Stimulated activated memory B cell treated with anti-CD40 and anti-IgM and Interleukin-4, amounts not matched to agents 10 μg/mL and 1 μg/mL and 100 μg/mL, for 72 hours (primary cell): Measurements from ENCODE around the gene PIK3R4.

ENCODE experiments used
- ATAC-seq: fragments of 150-1000 bp; cut with Tn5 transposase; 2 replicates; pipeline ENCODE4 v1.10.0; 2021
- H3K27ac Mint-ChIP-seq: one replicate; pipeline ENCODE4 v1.8.0; 2022; ENCODE audit warnings: mild to moderate bottlenecking, mixed read lengths
- H3K27me3 Mint-ChIP-seq: one replicate; pipeline ENCODE4 v1.8.0; 2022; ENCODE audit warnings: mixed read lengths
- H3K36me3 Mint-ChIP-seq: one replicate; pipeline ENCODE4 v1.8.0; 2022; ENCODE audit warnings: mixed read lengths
- H3K4me1 Mint-ChIP-seq: one replicate; pipeline ENCODE4 v1.8.0; 2022; ENCODE audit warnings: mixed read lengths
- H3K4me3 Mint-ChIP-seq: one replicate; pipeline ENCODE4 v1.8.0; 2022; ENCODE audit warnings: mild to moderate bottlenecking, moderate library complexity, mixed read lengths
- H3K9me3 Mint-ChIP-seq: one replicate; pipeline ENCODE4 v1.8.0; 2022; ENCODE audit warnings: mixed read lengths

Gene PIK3R4

GRCh38 chr3:130687327-130687726, 59.3 kb downstream of the PIK3R4 start:
- no peaks in the 10 kb centered on the region for H3K9me3 Mint-ChIP-seq
- H3K36me3 Mint-ChIP-seq, result peaks cover 67% of the 10 kb centered on the region
- no peak for ATAC-seq
- no peaks in the 10 kb centered on the region for H3K4me1 Mint-ChIP-seq
- H3K27me3 Mint-ChIP-seq, result no peaks in the 10 kb centered on the region
- no peak overlapping the region for H3K4me3 Mint-ChIP-seq
- H3K27ac Mint-ChIP-seq, result no peak overlapping the region

GRCh38 chr3:130686833-130687232, 59.8 kb downstream of the PIK3R4 start:
- Mint-ChIP-seq H3K9me3 (no peaks in the 10 kb centered on the region), H3K4me3 (no peak overlapping the region), H3K27me3 (no peaks in the 10 kb centered on the region), H3K4me1 (no peaks in the 10 kb centered on the region), H3K36me3 (peaks cover 64% of the 10 kb centered on the region), H3K27ac (no peak overlapping the region)
- ATAC-seq, result no peak

GRCh38 chr3:130682131-130682530, 64.5 kb downstream of the PIK3R4 start:
- Mint-ChIP-seq H3K27me3 (no peaks in the 10 kb centered on the region), H3K27ac (no peak overlapping the region)

GRCh38 chr3:130679218-130679617, 67.4 kb downstream of the PIK3R4 start:
- H3K36me3 Mint-ChIP-seq, result peaks cover 66% of the 10 kb centered on the region
- no peaks in the 10 kb centered on the region for H3K4me1 Mint-ChIP-seq
- H3K4me3 Mint-ChIP-seq, result no peak overlapping the region
- no peak overlapping the region for H3K27ac Mint-ChIP-seq
- H3K9me3 Mint-ChIP-seq, result no peaks in the 10 kb centered on the region
- ATAC-seq, result no peak
- no peaks in the 10 kb centered on the region for H3K27me3 Mint-ChIP-seq

More at GRCh38 chr3:130682131-130682530, 64.5 kb downstream of the PIK3R4 start:
- peaks cover 63% of the 10 kb centered on the region for H3K36me3 Mint-ChIP-seq
- no peak for ATAC-seq
- H3K4me3 Mint-ChIP-seq, result no peak overlapping the region
- H3K4me1 Mint-ChIP-seq, result no peaks in the 10 kb centered on the region
- H3K9me3 Mint-ChIP-seq, result no peaks in the 10 kb centered on the region

- Mint-ChIP-seq H3K36me3 (peaks cover 58% of the 10 kb centered on the region), H3K27me3 (no peaks in the 10 kb centered on the region), H3K9me3 (no peaks in the 10 kb centered on the region), H3K27ac (no peak overlapping the region), H3K4me1 (no peaks in the 10 kb centered on the region), H3K4me3 (no peak overlapping the region)
- ATAC-seq, result no peak
Observed at GRCh38 chr3:130677343-130677742, 69.3 kb downstream of the PIK3R4 start.

GRCh38 chr3:130671545-130672312, 74.9 kb downstream of the PIK3R4 start:
- ATAC-seq, result no peak
- Mint-ChIP-seq H3K27me3 (no peaks in the 10 kb centered on the region), H3K36me3 (peaks cover 55% of the 10 kb centered on the region), H3K27ac (no peak overlapping the region), H3K4me3 (no peak overlapping the region), H3K9me3 (no peaks in the 10 kb centered on the region), H3K4me1 (no peaks in the 10 kb centered on the region)

GRCh38 chr3:130669740-130670139, 76.9 kb downstream of the PIK3R4 start:
- Mint-ChIP-seq H3K27me3 (no peaks in the 10 kb centered on the region), H3K27ac (no peak overlapping the region), H3K4me3 (no peak overlapping the region), H3K36me3 (peaks cover 61% of the 10 kb centered on the region), H3K9me3 (no peaks in the 10 kb centered on the region), H3K4me1 (no peaks in the 10 kb centered on the region)
- ATAC-seq, result no peak

- ATAC-seq, result no peak
- Mint-ChIP-seq H3K36me3 (peaks cover 40% of the 10 kb centered on the region), H3K27ac (no peak overlapping the region), H3K27me3 (no peaks in the 10 kb centered on the region), H3K4me1 (no peaks in the 10 kb centered on the region), H3K9me3 (no peaks in the 10 kb centered on the region), H3K4me3 (no peak overlapping the region)
Observed at GRCh38 chr3:130663092-130663491, 83.5 kb downstream of the PIK3R4 start.

- no peaks in the 10 kb centered on the region for H3K4me1 Mint-ChIP-seq
Observed at GRCh38 chr3:130662501-130662996, 84.1 kb downstream of the PIK3R4 start.

GRCh38 chr3:130661140-130661891, 85.3 kb downstream of the PIK3R4 start:
- H3K27ac Mint-ChIP-seq, result no peak overlapping the region
- no peaks in the 10 kb centered on the region for H3K27me3 Mint-ChIP-seq
- no peaks in the 10 kb centered on the region for H3K4me1 Mint-ChIP-seq
- no peaks in the 10 kb centered on the region for H3K9me3 Mint-ChIP-seq
- ATAC-seq, result no peak
- peaks cover 30% of the 10 kb centered on the region for H3K36me3 Mint-ChIP-seq
- H3K4me3 Mint-ChIP-seq, result no peak overlapping the region

More at GRCh38 chr3:130662501-130662996, 84.1 kb downstream of the PIK3R4 start:
- no peak overlapping the region for H3K27ac Mint-ChIP-seq
- ATAC-seq, result no peak
- no peaks in the 10 kb centered on the region for H3K9me3 Mint-ChIP-seq
- no peak overlapping the region for H3K4me3 Mint-ChIP-seq
- H3K27me3 Mint-ChIP-seq, result no peaks in the 10 kb centered on the region
- H3K36me3 Mint-ChIP-seq, result peaks cover 35% of the 10 kb centered on the region

GRCh38 chr3:130659911-130660310, 86.7 kb downstream of the PIK3R4 start:
- Mint-ChIP-seq H3K9me3 (no peaks in the 10 kb centered on the region), H3K4me1 (no peaks in the 10 kb centered on the region), H3K36me3 (peaks cover 23% of the 10 kb centered on the region), H3K27me3 (no peaks in the 10 kb centered on the region), H3K27ac (no peak overlapping the region), H3K4me3 (no peak overlapping the region)
- ATAC-seq, result no peak

GRCh38 chr3:130658678-130659077, 88.0 kb downstream of the PIK3R4 start:
- ATAC-seq, result no peak
- no peaks in the 10 kb centered on the region for H3K4me1 Mint-ChIP-seq
- H3K27ac Mint-ChIP-seq, result no peak overlapping the region
- H3K9me3 Mint-ChIP-seq, result no peaks in the 10 kb centered on the region
- no peaks in the 10 kb centered on the region for H3K27me3 Mint-ChIP-seq
- no peak overlapping the region for H3K4me3 Mint-ChIP-seq
- H3K36me3 Mint-ChIP-seq, result peaks cover 20% of the 10 kb centered on the region

GRCh38 chr3:130656627-130657026, 90.0 kb downstream of the PIK3R4 start:
- H3K27ac Mint-ChIP-seq, result no peak overlapping the region
- H3K9me3 Mint-ChIP-seq, result no peaks in the 10 kb centered on the region
- H3K36me3 Mint-ChIP-seq, result peaks cover 20% of the 10 kb centered on the region
- H3K27me3 Mint-ChIP-seq, result no peaks in the 10 kb centered on the region
- ATAC-seq, result no peak
- no peaks in the 10 kb centered on the region for H3K4me1 Mint-ChIP-seq
- no peak overlapping the region for H3K4me3 Mint-ChIP-seq

- H3K4me1 Mint-ChIP-seq, result no peaks in the 10 kb centered on the region
- H3K27me3 Mint-ChIP-seq, result no peaks in the 10 kb centered on the region
- H3K4me3 Mint-ChIP-seq, result no peak overlapping the region
- no peak overlapping the region for H3K27ac Mint-ChIP-seq
- no peak for ATAC-seq
- peaks cover 19% of the 10 kb centered on the region for H3K36me3 Mint-ChIP-seq
- H3K9me3 Mint-ChIP-seq, result no peaks in the 10 kb centered on the region
Observed at GRCh38 chr3:130654921-130655320, 91.7 kb downstream of the PIK3R4 start.

- no peak for ATAC-seq
- no peaks in the 10 kb centered on the region for H3K4me1 Mint-ChIP-seq
- no peaks in the 10 kb centered on the region for H3K27me3 Mint-ChIP-seq
- no peak overlapping the region for H3K4me3 Mint-ChIP-seq
- H3K27ac Mint-ChIP-seq, result no peak overlapping the region
- no peaks in the 10 kb centered on the region for H3K9me3 Mint-ChIP-seq
- H3K36me3 Mint-ChIP-seq, result peaks cover 15% of the 10 kb centered on the region
Observed at GRCh38 chr3:130654091-130654490, 92.5 kb downstream of the PIK3R4 start.
